Ishikawa (cell line): ENCODE results near the gene SAE1.

Experiments used
- CEBPB ChIP-seq: IDR thresholded peaks from 2 replicates; pipeline ENCODE4 v1.6.1; 2012
- CREB1 ChIP-seq: IDR thresholded peaks from 2 replicates; pipeline ENCODE4 v1.6.1; 2012; ENCODE audit warnings: low read depth
- EGR1 ChIP-seq: IDR thresholded peaks from 2 replicates; pipeline ENCODE4 v1.6.1; 2012
- EP300 ChIP-seq: IDR thresholded peaks from 2 replicates; pipeline ENCODE4 v1.6.1; 2012; ENCODE audit warnings: borderline replicate concordance
- NFIC ChIP-seq: IDR thresholded peaks from 2 replicates; pipeline ENCODE4 v1.6.1; 2012
- RAD21 ChIP-seq: IDR thresholded peaks from 2 replicates; pipeline ENCODE4 v1.6.1; 2012; ENCODE audit warnings: low read depth
- TEAD4 ChIP-seq: IDR thresholded peaks from 2 replicates; pipeline ENCODE4 v1.6.1; 2012
- TF ChIP-seq, protein P1 (sequence below): IDR thresholded peaks from 2 replicates; pipeline ENCODE4 v1.6.1; 2012; ENCODE audit warnings: low read depth, mild to moderate bottlenecking

DNA sequence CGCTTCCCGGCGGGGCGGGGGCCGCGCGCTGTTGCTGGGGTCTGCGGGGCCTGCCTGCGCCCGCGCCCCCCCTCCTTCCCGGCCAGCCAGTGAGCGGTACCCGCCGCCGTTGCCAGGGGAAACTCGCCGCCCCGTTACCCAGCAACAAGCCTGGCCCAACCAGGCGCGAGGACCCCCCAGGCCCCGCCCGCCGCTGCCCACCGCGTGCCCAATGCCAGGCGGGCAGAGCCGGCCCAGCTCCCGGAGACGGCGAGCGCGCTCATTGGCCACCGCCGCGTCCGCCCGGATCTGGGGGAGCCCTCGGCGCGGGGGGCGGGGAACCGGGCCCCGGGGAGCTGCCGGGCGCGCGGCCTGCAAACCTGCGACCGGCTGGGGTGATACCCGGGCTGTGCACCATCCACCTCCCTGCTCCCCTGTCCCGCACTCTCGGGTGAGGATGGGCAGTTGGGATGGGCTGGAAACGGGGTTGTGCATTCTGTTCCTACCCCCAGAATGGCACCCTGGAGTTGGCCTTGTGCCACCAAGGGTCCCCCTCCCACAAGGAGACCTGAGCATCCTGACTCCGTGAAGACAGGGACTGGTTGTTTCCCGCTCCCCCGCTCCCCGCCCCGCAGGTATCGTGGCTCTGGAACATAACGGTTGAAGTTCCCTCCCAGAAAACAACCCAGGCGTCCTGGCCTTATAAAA lies 109.1 kb downstream of the SAE1 start:
- TF ChIP-seq NFIC (no peak; the same call in 1 of the 2 replicates), CREB1 (no peak), EGR1 (no peak), CEBPB (no peak), RAD21 (no peak), TEAD4 (no peak), EP300 (no peak)
- TF ChIP-seq, protein P1, sequence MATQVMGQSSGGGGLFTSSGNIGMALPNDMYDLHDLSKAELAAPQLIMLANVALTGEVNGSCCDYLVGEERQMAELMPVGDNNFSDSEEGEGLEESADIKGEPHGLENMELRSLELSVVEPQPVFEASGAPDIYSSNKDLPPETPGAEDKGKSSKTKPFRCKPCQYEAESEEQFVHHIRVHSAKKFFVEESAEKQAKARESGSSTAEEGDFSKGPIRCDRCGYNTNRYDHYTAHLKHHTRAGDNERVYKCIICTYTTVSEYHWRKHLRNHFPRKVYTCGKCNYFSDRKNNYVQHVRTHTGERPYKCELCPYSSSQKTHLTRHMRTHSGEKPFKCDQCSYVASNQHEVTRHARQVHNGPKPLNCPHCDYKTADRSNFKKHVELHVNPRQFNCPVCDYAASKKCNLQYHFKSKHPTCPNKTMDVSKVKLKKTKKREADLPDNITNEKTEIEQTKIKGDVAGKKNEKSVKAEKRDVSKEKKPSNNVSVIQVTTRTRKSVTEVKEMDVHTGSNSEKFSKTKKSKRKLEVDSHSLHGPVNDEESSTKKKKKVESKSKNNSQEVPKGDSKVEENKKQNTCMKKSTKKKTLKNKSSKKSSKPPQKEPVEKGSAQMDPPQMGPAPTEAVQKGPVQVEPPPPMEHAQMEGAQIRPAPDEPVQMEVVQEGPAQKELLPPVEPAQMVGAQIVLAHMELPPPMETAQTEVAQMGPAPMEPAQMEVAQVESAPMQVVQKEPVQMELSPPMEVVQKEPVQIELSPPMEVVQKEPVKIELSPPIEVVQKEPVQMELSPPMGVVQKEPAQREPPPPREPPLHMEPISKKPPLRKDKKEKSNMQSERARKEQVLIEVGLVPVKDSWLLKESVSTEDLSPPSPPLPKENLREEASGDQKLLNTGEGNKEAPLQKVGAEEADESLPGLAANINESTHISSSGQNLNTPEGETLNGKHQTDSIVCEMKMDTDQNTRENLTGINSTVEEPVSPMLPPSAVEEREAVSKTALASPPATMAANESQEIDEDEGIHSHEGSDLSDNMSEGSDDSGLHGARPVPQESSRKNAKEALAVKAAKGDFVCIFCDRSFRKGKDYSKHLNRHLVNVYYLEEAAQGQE: no peak
